Measurements from ENCODE around the gene RBKS. TPM values are rescaled to one million over a fixed set of nuclear protein-coding genes. Genes with fewer than 3 reads are reported as not detected.

Gene RBKS
- total RNA-seq = 1 to 10 TPM; 9.2 to 9.7 TPM

DNA sequence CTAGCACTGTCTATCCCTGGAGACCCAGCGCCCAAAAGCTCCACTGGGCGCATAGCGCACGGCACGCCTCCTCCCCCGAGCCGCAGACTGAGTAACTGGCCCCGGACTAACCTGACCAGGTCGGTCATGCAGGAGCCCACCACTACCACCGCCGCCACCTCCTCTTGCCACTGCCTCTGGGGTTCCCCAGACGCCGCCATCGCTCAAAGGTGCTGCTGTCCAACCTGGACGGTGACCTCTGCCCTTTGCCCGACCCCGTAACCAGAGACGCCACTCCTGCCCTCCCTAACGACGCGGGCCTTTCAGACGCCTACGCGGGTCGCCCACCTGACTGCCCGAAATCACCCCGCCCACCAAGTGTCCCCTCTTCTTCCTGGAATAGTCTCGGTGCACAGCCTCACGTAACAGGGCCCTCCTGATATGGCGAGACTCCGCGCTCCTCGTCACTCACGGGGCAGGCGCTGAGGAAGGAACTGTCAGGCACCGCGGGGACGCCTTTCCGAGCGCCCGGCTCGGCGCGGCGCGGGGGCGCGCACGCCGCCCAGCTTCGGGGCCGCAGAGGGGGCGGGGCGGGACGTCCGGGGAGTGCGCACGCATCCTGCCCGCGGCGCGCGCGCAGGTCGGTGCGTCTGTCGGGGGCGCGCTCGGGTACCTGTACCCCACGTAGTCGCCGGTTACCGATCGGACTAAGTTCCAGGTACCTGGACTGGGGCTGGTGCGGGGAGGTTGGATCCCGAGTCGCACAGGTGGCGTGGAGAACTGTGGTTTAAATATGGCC lies at the start of gene RBKS, which contains the start of gene BABAM2:
TSS of gene RBKS (minus strand) at position 242 of the 778 bp plus-strand sequence. CDS start at position 200, 42 bp downstream.
TSS of gene BABAM2 (plus strand) at position 584 of the 778 bp plus-strand sequence. CDS start 3,828 bp downstream, outside the sequence.
- Mint-ChIP-seq H3K9me3 (peaks cover 2% of the 10 kb centered on the region), H3K36me3 (peaks cover 30% of the 10 kb centered on the region), H3K27ac (peak within 1 kb of the TSS; percentile 100), H3K4me3 (peak within 1 kb of the TSS; percentile 98), H3K4me1 (ENCODE audit: low read depth) (peaks cover 63% of the 10 kb centered on the region), H3K27me3 (peaks cover 3% of the 10 kb centered on the region)
- intact Hi-C loops (cut with micrococcal nuclease) = loop anchor here (1.0 to 5.0 kb wide), 9 partner anchors 30 to 558 kb away; partner anchors contain the start of gene FOSL2
- POLR2A ChIA-PET = interaction anchor here (0.6 to 5.2 kb wide), 12 partner anchors 11 to 559 kb away, joined by 3 to 20 read pairs (median 5); partner anchors contain the start of gene FOSL2
- CTCF ChIA-PET = interaction anchor here (1.0 kb wide), 1 partner anchor 207 kb away, joined by 3 read pairs; no protein-coding TSS in a partner anchor
- peak; percentile 93 for DNase-seq

DNA sequence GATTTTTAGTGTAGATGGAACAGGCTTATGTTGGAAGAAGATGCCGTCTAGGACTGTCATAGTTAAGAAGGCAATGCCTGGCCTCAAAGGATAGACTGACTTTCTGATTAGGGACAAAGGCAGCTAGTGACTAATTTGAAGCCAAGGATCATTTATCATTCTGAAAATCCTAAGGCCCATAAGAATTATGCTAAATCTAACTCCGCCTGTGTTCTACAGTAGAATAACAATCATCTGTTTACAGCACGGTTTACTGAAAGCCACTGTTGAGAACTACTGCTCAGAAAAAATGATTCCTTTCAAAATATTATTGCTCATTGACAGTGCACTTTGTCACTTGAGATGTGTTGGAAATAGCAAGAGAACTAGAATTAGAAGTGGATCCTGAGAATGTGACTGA lies 44.8 kb upstream of the RBKS start:
- Mint-ChIP-seq H3K36me3 (peaks cover 15% of the 10 kb centered on the region), H3K27ac (no peak overlapping the region), H3K9me3 (no peaks in the 10 kb centered on the region), H3K4me1 (ENCODE audit: low read depth) (peaks cover 11% of the 10 kb centered on the region), H3K27me3 (no peaks in the 10 kb centered on the region), H3K4me3 (no peak overlapping the region)
- ChIA-PET CTCF (no interaction called here), POLR2A (no interaction called here)
- no peak for DNase-seq
- intact Hi-C loops (cut with micrococcal nuclease) = no loop called here

DNA sequence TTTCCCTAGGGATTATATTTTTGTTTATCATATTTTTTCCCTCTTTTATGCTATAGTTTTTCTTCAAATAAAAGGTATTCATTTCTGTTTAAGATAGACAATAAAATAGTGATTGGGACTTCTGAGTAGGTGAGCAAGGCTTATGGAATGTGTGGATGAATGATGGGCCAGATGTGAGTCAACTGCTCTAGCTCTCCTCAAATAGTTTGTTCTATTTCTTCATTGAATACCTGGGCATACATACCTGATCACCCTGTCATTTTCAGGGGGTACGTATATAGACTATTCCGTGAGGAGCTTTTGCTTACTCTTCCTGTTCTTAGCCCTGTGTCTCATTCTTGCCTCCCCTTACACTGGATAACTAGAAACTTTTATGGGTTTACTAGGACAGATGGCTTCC lies 42.2 kb upstream of the RBKS start:
- Mint-ChIP-seq H3K27ac (no peak overlapping the region), H3K4me3 (no peak overlapping the region)

DNA sequence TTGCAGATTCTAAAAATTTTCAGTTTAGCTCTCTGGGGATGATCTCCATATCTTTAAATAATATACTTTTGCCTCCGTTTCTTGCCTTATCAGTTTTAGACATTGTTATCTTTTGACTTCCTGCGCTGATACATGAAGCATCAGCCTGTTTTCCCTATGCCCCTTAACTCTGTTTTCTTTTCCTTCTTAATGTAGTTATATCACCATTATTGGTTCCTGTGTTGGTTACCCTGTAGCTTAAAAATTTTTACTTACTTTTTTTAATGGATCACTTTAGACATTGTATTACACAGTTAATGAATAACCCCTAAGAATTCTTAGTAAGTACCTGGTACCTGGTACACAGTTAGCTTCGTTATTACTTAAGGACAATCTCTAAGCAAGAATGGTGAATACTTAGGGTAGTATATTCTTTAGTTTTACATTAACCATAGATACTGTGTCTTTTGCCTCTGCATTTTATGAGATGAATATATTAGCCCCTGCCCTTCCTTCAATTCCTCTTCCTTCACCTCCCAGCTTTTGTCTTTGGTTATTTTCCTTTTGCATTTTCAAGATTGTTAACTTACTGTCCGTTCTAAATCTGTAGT lies 41.3 kb upstream of the RBKS start:
- no peak overlapping the region for H3K27ac Mint-ChIP-seq
- CTCF ChIA-PET = no interaction called here

More for the DNA sequence above, 42.2 kb upstream of the RBKS start:
- CTCF ChIA-PET = no interaction called here
- H3K4me1 Mint-ChIP-seq (ENCODE audit: low read depth) = peaks cover 10% of the 10 kb centered on the region
- intact Hi-C loops (cut with micrococcal nuclease) = no loop called here
- no peaks in the 10 kb centered on the region for H3K9me3 Mint-ChIP-seq
- DNase-seq = no peak
- peaks cover 16% of the 10 kb centered on the region for H3K36me3 Mint-ChIP-seq
- POLR2A ChIA-PET = no interaction called here
- no peaks in the 10 kb centered on the region for H3K27me3 Mint-ChIP-seq

DNA sequence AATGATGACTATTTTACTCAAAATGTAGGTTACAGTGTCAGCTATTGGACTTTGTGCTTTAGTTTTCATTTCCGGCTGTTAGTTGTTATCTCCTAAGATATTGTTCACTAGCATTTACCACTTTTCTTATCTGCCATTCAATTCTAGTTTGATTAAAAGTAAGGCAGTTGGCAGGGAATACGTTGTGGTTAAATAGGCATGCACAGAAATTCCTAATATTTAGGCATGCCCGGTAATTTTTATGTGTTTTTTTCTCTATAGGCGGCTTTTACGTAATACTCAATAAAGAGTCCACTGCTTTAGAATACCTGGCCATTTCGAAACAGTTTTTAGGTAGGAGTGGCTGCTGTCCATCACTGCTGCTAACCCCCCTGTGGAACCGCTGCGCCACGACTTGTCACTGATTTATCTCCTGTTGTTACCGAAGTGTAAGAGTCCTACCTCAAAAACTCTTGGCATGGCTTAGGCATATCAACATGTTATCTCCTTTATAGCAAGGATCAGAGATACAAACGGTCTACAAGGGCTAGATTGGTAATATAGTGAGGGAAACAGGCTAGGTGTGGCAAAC lies 39.8 kb upstream of the RBKS start:
- DNase-seq = no peak
- Mint-ChIP-seq H3K4me3 (no peak overlapping the region), H3K4me1 (ENCODE audit: low read depth) (peaks cover 10% of the 10 kb centered on the region), H3K9me3 (no peaks in the 10 kb centered on the region), H3K27me3 (no peaks in the 10 kb centered on the region), H3K36me3 (peaks cover 18% of the 10 kb centered on the region), H3K27ac (no peak overlapping the region)
- intact Hi-C loops (cut with micrococcal nuclease) = no loop called here
- ChIA-PET POLR2A (no interaction called here), CTCF (no interaction called here)

More for the DNA sequence above, 41.3 kb upstream of the RBKS start:
- H3K4me1 Mint-ChIP-seq (ENCODE audit: low read depth) = peaks cover 6% of the 10 kb centered on the region
- intact Hi-C loops (cut with micrococcal nuclease) = no loop called here
- POLR2A ChIA-PET = no interaction called here
- no peak for DNase-seq
- H3K27me3 Mint-ChIP-seq = no peaks in the 10 kb centered on the region
- H3K4me3 Mint-ChIP-seq = no peak overlapping the region
- H3K36me3 Mint-ChIP-seq = peaks cover 17% of the 10 kb centered on the region
- H3K9me3 Mint-ChIP-seq = no peaks in the 10 kb centered on the region

GRCh38 chr2:27925766-27926472 lies 35.7 kb upstream of the RBKS start:
- CTCF ChIA-PET = no interaction called here
- POLR2A ChIA-PET = no interaction called here
- intact Hi-C loops (cut with micrococcal nuclease) = no loop called here
- Mint-ChIP-seq H3K4me1 (ENCODE audit: low read depth) (peaks cover 9% of the 10 kb centered on the region), H3K27ac (no peak overlapping the region), H3K4me3 (no peak overlapping the region), H3K36me3 (peaks cover 17% of the 10 kb centered on the region), H3K27me3 (no peaks in the 10 kb centered on the region), H3K9me3 (no peaks in the 10 kb centered on the region)
- no peak for DNase-seq

- Mint-ChIP-seq H3K9me3 (no peaks in the 10 kb centered on the region), H3K4me3 (no peak overlapping the region), H3K27ac (no peak overlapping the region), H3K36me3 (peaks cover 9% of the 10 kb centered on the region), H3K27me3 (no peaks in the 10 kb centered on the region), H3K4me1 (ENCODE audit: low read depth) (peaks cover 25% of the 10 kb centered on the region)
- CTCF ChIA-PET = no interaction called here
- POLR2A ChIA-PET = no interaction called here
- DNase-seq = no peak
- intact Hi-C loops (cut with micrococcal nuclease) = no loop called here
These were observed 32.7 kb upstream of the RBKS start for GRCh38 chr2:27922842-27923241.

DNA sequence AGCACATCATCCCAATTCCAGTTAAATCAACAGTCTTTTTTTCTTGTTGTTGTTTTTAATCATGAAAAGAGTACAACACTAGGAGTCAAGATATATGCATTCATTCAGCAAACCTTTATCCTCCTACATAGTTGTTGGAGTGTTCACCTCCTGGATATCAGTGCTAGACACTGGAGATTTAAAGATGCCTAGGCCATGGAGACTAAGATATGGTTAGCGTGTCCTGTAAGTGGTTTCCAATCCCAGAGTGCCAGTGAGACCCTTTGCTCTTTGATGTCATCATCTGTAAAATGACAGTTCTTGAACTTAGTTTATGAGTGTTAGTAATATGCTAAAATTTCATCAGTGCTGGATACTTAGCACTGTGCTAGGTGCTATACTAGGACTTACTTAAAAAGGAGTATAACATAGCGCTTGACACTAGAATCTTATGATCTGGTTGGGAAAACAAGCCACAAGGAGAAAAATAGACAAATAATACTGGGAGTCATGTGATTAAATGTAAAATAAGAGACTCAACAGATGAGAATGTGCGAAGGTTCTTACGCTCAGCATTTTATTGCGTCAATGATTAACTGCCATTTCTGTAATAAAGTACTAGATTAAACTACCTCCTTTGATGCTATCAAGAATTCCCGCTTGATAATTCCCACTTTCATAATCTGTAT lies 31.8 kb upstream of the RBKS start:
- no peaks in the 10 kb centered on the region for H3K9me3 Mint-ChIP-seq
- no peak overlapping the region for H3K27ac Mint-ChIP-seq
- no peaks in the 10 kb centered on the region for H3K27me3 Mint-ChIP-seq
- no peak for DNase-seq
- CTCF ChIA-PET = no interaction called here
- H3K4me3 Mint-ChIP-seq = no peak overlapping the region
- intact Hi-C loops (cut with micrococcal nuclease) = loop anchor here (2.0 kb wide), 1 partner anchor 33 kb away; no protein-coding TSS in a partner anchor
- peaks cover 7% of the 10 kb centered on the region for H3K36me3 Mint-ChIP-seq
- POLR2A ChIA-PET = no interaction called here
- H3K4me1 Mint-ChIP-seq (ENCODE audit: low read depth) = peaks cover 25% of the 10 kb centered on the region

DNA sequence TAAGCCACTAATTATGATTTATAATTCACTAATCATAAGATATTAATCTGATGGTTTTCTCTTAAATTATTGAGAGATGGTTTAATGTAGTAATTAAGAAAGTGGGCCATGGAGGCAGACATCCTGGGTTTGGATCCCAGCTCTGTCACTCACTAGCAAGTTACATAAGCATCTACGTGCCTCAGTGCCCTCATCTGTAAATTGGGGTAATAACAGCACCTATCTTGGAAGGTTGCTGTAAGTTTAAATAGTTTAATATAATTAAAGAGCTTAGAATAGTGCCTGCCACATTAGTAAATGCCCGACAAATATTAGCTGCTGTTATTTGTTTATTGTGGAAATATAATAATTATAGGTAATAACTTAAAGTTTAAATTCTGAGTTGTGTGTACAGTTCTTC lies 31.2 kb upstream of the RBKS start:
- peaks cover 24% of the 10 kb centered on the region for H3K4me1 Mint-ChIP-seq (ENCODE audit: low read depth)
- CTCF ChIA-PET = no interaction called here
- POLR2A ChIA-PET = no interaction called here

DNA sequence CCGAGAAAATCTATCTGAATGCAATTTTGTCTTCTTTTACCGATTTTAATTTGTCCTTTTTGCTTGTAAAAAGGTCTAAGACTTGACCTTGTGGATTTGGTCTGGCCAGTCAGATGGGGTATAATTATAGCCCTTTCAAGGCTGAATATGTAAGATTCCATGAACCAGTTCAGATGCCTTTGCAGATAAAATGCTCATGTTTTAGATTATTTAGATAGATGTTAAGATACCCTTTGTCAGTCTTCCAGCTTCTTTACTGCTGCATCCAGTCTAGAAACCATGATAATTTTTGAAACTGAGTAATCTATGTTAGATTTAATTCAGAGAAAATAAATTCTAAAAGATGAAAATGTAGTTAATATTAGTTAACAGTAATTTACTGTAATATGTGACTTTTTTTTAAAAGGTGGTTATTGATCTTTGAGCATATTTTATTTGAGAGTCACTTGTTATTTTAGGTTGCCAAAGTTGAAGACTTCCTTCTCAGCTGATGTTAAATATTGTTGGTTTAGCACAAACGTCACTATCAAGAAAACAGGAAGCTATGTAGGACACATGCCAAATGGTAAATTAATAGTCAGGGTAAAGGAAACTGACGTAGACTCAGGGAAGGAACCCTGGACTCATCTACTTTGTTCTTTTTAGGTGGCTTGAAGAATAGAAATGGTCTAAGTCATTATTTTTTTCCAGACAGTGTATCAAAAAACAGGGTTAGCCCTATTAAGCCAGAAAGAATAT lies 30.1 kb upstream of the RBKS start:
- ChIA-PET POLR2A (no interaction called here), CTCF (no interaction called here)
- no peaks in the 10 kb centered on the region for H3K9me3 Mint-ChIP-seq
- no peaks in the 10 kb centered on the region for H3K27me3 Mint-ChIP-seq
- intact Hi-C loops (cut with micrococcal nuclease) = loop anchor here (2.0 kb wide), 1 partner anchor 34 kb away; no protein-coding TSS in a partner anchor
- peak overlapping the region; percentile 66 for H3K27ac Mint-ChIP-seq
- peaks cover 20% of the 10 kb centered on the region for H3K4me1 Mint-ChIP-seq (ENCODE audit: low read depth)
- no peak for DNase-seq
- no peak overlapping the region for H3K4me3 Mint-ChIP-seq
- peaks cover 5% of the 10 kb centered on the region for H3K36me3 Mint-ChIP-seq

More for the DNA sequence above, 31.2 kb upstream of the RBKS start:
- no peak for DNase-seq
- H3K9me3 Mint-ChIP-seq = no peaks in the 10 kb centered on the region
- H3K27ac Mint-ChIP-seq = no peak overlapping the region
- intact Hi-C loops (cut with micrococcal nuclease) = loop anchor here (2.0 kb wide), 1 partner anchor 33 kb away; no protein-coding TSS in a partner anchor
- no peaks in the 10 kb centered on the region for H3K27me3 Mint-ChIP-seq
- H3K4me3 Mint-ChIP-seq = no peak overlapping the region
- H3K36me3 Mint-ChIP-seq = peaks cover 7% of the 10 kb centered on the region

GRCh38 chr2:27916293-27916995 lies 26.3 kb upstream of the RBKS start:
- no peak overlapping the region for H3K4me3 Mint-ChIP-seq
- CTCF ChIA-PET = interaction anchor here (0.6 kb wide), 1 partner anchor 28 kb away, joined by 3 read pairs; no protein-coding TSS in a partner anchor
- no peaks in the 10 kb centered on the region for H3K27me3 Mint-ChIP-seq
- peaks cover 11% of the 10 kb centered on the region for H3K36me3 Mint-ChIP-seq
- no peak overlapping the region for H3K27ac Mint-ChIP-seq
- peaks cover 23% of the 10 kb centered on the region for H3K4me1 Mint-ChIP-seq (ENCODE audit: low read depth)
- intact Hi-C loops (cut with micrococcal nuclease) = no loop called here
- POLR2A ChIA-PET = no interaction called here
- DNase-seq = no peak
- H3K9me3 Mint-ChIP-seq = no peaks in the 10 kb centered on the region
